ENCODE data around the gene SLC17A9.

- TF ChIP-seq CTCF (IDR thresholded peaks at IDR 0.05) (no peak), POLR2AphosphoS5 (IDR thresholded peaks at IDR 0.05; ENCODE audit: low read depth, low read length) (no peak), REST (IDR thresholded peaks at IDR 0.05; ENCODE audit: insufficient read depth in 1 of 2, low read depth in 2 of 2, low read length in 1 of 2) (no peak), SIN3A (IDR thresholded peaks at IDR 0.05; ENCODE audit: borderline replicate concordance, insufficient read depth, low read depth, low read length) (no peak)
Observed at GRCh38 chr20:62986257-62986800, 33.8 kb downstream of the SLC17A9 start.

All from Panc1 (cell line).